Activated CD8-positive, alpha-beta memory T cell treated with anti-CD3 and anti-CD28 coated beads for 36 hours (primary cell): ENCODE measurements around the gene NLE1. TPM values are rescaled to one million over a fixed set of nuclear protein-coding genes. Genes with fewer than 3 reads are reported as not detected.
"Not testable (repeated sequence)": the region's sequence is repeated elsewhere in the genome, so short reads cannot be mapped to it uniquely, and the experiment has no call there.

Experiments used
- CTCF ChIA-PET: fragments of 350-600 bp; sonication (Branson Sonifier 250); formaldehyde crosslinking; loops from one replicate; lab custom pipeline; 2021; ENCODE audit warnings: antibody characterized with exemption; lab: Charles Lee
- POLR2A ChIA-PET: fragments of 350-600 bp; sonication (Branson Sonifier 250); formaldehyde crosslinking; loops from one replicate; lab custom pipeline; 2021; ENCODE audit warnings: antibody characterized with exemption; lab: Charles Lee
- total RNA-seq, 2 experiments: library from RNA; stranded (reverse); gene quantifications; one replicate each; pipeline ENCODE4 v1.2.3, GENCODE V29; 2021

Gene NLE1
- total RNA-seq, 2 experiments from 2014 or later, result 59.1 to 59.2 TPM

GRCh38 chr17:35138218-35138617, 3.9 kb downstream of the NLE1 start:
- ChIA-PET CTCF (no interaction called here), POLR2A (interaction anchor here (0.5 kb wide), 1 partner anchor 165 kb away, joined by 4 read pairs; no protein-coding TSS in a partner anchor)

DNA sequence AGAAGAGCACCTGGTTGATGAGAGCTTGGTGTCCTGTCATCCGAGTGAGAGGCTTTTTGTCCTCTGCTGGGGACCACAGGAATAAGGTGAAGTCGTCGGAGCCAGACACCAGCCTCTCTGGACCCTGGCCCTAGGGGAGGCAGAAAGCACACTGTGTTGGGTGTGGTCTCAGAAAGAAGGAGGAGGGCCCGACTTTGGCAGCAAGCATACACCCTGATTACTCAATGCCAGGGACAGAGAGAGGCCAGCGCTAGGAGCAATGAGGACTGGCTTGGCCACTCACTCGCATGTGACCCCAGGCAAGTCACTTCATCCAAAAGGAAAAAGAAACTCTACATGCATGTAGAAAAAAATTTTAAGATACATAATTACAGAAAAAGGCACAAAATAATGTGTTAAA, 6.8 kb downstream of the NLE1 start:
- POLR2A ChIA-PET, result no interaction called here

GRCh38 chr17:35132816-35133550, 9.1 kb downstream of the NLE1 start:
- ChIA-PET CTCF (interaction anchor here (1.2 kb wide), 1 partner anchor 9 kb away, joined by 3 read pairs; the partner anchor contains the start of gene NLE1), POLR2A (no interaction called here)

More for the DNA sequence above, 6.8 kb downstream of the NLE1 start:
- CTCF ChIA-PET, result no interaction called here

DNA sequence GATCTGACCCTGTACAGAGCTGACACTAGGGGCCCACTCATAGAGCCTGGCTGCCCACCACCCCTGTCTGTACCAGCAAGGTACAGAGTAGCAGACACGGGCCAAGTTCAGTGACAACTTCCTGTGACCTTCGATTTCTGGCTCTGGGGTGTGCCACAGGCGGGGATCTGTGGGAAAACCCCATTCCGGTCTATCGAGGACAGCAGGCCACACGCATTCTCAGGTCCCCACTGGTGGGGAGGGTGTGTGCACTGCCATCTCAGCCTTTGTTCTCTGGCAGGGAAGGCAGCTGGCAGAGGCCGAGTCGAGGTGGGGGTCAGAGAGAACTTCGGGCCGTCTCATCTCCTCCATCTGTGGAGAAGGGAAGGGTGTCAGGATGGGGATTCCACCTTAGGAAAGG, 10.0 kb downstream of the NLE1 start:
- ChIA-PET CTCF (no interaction called here), POLR2A (no interaction called here)

DNA sequence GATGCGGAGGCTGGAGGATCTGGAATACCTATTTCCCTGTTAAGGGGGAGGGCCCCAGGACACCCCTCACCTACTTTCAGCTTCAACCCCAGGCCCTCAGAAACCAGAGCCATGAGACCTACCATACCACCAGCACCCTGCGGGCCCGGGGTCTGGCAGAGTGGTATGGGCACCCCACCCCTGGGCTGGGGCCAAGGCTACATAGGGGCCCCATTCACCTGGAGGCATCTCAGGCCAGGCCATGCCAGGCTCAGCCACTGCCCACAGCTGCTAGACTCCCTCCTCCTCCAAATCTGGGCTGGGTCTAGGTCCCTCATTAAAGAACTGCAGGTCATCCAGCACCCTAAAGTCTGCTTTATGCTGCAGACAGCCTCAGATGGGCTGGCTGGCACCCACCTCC, 11.7 kb downstream of the NLE1 start:
- ChIA-PET POLR2A (no interaction called here), CTCF (interaction anchor here (0.9 kb wide), 1 partner anchor 41 kb away, joined by 3 read pairs; no protein-coding TSS in a partner anchor)

GRCh38 chr17:35129973-35130351, 12.1 kb downstream of the NLE1 start:
- ChIA-PET POLR2A (no interaction called here), CTCF (no interaction called here)

- POLR2A ChIA-PET, result interaction anchor here (0.7 to 1.2 kb wide), 2 partner anchors 10 to 82 kb away, joined by 3 to 4 read pairs; no protein-coding TSS in a partner anchor
- CTCF ChIA-PET, result no interaction called here
Observed at GRCh38 chr17:35129154-35129972, 12.7 kb downstream of the NLE1 start.

- POLR2A ChIA-PET, result interaction anchor here (1.2 kb wide), 1 partner anchor 81 kb away, joined by 4 read pairs; no protein-coding TSS in a partner anchor
- CTCF ChIA-PET, result interaction anchor here (0.9 kb wide), 1 partner anchor 8 kb away, joined by 4 read pairs; the partner anchor contains the start of gene RAD51D
Observed at GRCh38 chr17:35127751-35128514, 14.2 kb downstream of the NLE1 start.

- CTCF ChIA-PET, result interaction anchor here (0.7 to 2.0 kb wide), 2 partner anchors 123 to 701 kb away, joined by 3 to 5 read pairs; no protein-coding TSS in a partner anchor
- POLR2A ChIA-PET, result no interaction called here
Observed at GRCh38 chr17:35121315-35121714, 20.8 kb downstream of the NLE1 start, which contains the start of gene FNDC8. Gene FNDC8, plus strand, starts transcription at chr17:35121615. Its CDS starts 79 bp downstream, at chr17:35121694.

GRCh38 chr17:35119370-35120165, 22.5 kb downstream of the NLE1 start, which contains the start of gene RAD51D:
Gene RAD51D, minus strand, starts transcription at chr17:35119860. Its CDS starts 247 bp downstream, at chr17:35119613.
- CTCF ChIA-PET, result interaction anchor here (0.7 to 3.1 kb wide), 32 partner anchors 8 to 699 kb away, joined by 3 to 21 read pairs (median 4); partner anchors contain the start of genes CCT6B, LIG3, NLE1 and ZNF830

DNA sequence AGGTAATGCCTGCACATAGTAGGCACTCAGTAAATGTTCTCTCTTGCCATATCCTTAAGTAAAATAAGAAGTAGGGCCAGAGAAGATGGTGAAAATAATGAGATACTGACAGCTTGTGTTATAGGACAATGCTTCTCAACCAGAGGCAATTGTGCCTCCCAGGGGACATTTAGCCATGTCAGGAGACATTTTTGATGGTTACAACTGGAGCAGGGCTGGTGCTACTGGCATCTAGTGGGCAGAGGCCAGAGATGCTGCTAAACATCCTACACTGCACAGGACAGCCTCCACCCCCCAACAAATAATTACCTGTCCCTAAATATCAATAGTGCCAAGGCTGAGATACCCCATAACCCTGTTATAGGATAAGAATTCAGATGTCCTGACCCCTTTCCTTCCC, 24.1 kb downstream of the NLE1 start:
- ChIA-PET POLR2A (interaction anchor here (1.2 kb wide), 1 partner anchor 136 kb away, joined by 3 read pairs; no protein-coding TSS in a partner anchor), CTCF (interaction anchor here (1.2 to 3.1 kb wide), 8 partner anchors 23 to 576 kb away, joined by 3 to 21 read pairs (median 8); partner anchors contain the start of gene NLE1)

More at GRCh38 chr17:35119370-35120165, 22.5 kb downstream of the NLE1 start, which contains the start of gene RAD51D:
- POLR2A ChIA-PET, result interaction anchor here (0.8 to 1.3 kb wide), 3 partner anchors 9 to 138 kb away, joined by 3 to 4 read pairs (median 3); no protein-coding TSS in a partner anchor

DNA sequence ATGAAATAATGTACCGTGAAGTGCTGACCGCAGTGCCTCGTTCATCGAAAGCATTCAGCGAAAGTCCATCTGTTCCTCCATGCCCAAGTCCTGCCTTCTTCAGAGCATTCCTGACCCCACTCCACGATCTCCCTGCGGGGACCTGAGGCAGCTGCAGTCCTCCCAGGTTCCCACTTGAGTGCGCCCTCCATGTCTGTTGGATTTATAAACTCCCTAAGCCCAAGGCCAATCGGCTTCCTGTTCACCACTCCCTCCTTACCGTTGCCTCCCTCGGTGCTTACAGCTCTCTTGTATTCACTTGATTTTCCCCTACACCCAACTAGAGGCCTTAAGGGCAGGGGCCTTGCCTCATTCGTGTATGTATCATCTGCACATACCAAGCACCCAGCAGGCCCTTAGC, 25.3 kb downstream of the NLE1 start:
- CTCF ChIA-PET, result no interaction called here
- POLR2A ChIA-PET, result no interaction called here

GRCh38 chr17:35110791-35111190, 31.3 kb downstream of the NLE1 start:
- CTCF ChIA-PET, POLR2A ChIA-PET: not testable (repeated sequence)

GRCh38 chr17:35104844-35105450, 37.2 kb downstream of the NLE1 start:
- ChIA-PET CTCF (interaction anchor here (0.6 to 0.9 kb wide), 2 partner anchors 14 to 534 kb away, joined by 3 read pairs; no protein-coding TSS in a partner anchor), POLR2A (no interaction called here)

- POLR2A ChIA-PET, result no interaction called here
- CTCF ChIA-PET, result no interaction called here
Observed at GRCh38 chr17:35103271-35103670, 38.8 kb downstream of the NLE1 start.

- POLR2A ChIA-PET, result no interaction called here
- CTCF ChIA-PET, result interaction anchor here (1.5 kb wide), 1 partner anchor 12 kb away, joined by 3 read pairs; no protein-coding TSS in a partner anchor
Observed at GRCh38 chr17:35101725-35102124, 40.4 kb downstream of the NLE1 start.

DNA sequence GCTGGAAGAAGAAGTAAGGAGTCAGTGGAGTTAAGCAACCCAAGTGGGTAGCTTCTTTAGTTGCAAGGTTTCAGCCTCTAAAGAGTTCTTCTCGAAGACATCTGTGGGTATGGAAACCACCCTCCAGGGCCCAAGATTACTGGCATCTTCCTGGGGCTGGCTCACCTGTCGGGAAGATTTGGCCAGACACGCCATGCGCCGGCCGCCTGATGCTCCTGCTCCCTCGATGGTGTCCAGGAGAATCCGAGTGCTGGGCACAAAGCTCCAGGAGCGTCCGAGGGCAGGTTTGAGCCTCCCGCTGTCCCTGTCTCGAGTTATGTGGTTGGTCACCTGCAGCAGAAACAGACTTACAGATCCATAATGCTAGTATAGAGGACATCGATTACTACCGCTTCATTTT, 41.1 kb downstream of the NLE1 start:
- POLR2A ChIA-PET, result no interaction called here
- CTCF ChIA-PET, result no interaction called here
